HEK293 (cell line): ENCODE data around the gene DCTN1.
A peak's percentile ranks its signal among the peaks of the same experiment; 100 is the strongest.

Source experiments
- OSR2 ChIP-seq: fragments of 450-650 bp; formaldehyde crosslinking; IDR thresholded peaks from 2 replicates; pipeline ENCODE4 v1.5.1; 2016; ENCODE audit warnings: missing biosample characterization, missing genetic modification characterization
- PATZ1 ChIP-seq: fragments of 450-650 bp; formaldehyde crosslinking; IDR thresholded peaks from 2 replicates; pipeline ENCODE4 v1.5.1; 2016; ENCODE audit warnings: missing biosample characterization, missing genetic modification characterization
- PBX3 ChIP-seq: sonication (generic); formaldehyde crosslinking; IDR thresholded peaks from 2 replicates; pipeline ENCODE4 v1.8.1; 2022; ENCODE audit warnings: mild to moderate bottlenecking, moderate library complexity, missing genetic modification reagents
- REPIN1 ChIP-seq: fragments of 450-650 bp; formaldehyde crosslinking; IDR thresholded peaks from 2 replicates; pipeline ENCODE4 v1.5.1; 2017; ENCODE audit warnings: missing biosample characterization, missing genetic modification characterization, low read depth
- SCRT1 ChIP-seq: fragments of 450-650 bp; formaldehyde crosslinking; IDR thresholded peaks from 2 replicates; pipeline ENCODE4 v1.5.1; 2016; ENCODE audit warnings: missing biosample characterization, missing genetic modification characterization, borderline replicate concordance
- ZFP37 ChIP-seq: fragments of 450-650 bp; formaldehyde crosslinking; IDR thresholded peaks from 2 replicates; pipeline ENCODE4 v1.5.1; 2016; ENCODE audit warnings: missing biosample characterization, missing genetic modification characterization
- ZNF112 ChIP-seq: fragments of 450-650 bp; formaldehyde crosslinking; IDR thresholded peaks from 2 replicates; pipeline ENCODE4 v1.5.0; 2017; ENCODE audit warnings: missing biosample characterization, missing genetic modification characterization
- ZNF16 ChIP-seq: fragments of 450-650 bp; formaldehyde crosslinking; IDR thresholded peaks from 2 replicates; pipeline ENCODE4 v1.5.1; 2016; ENCODE audit warnings: low read depth, missing biosample characterization, missing genetic modification characterization
- ZNF221 ChIP-seq: fragments of 450-650 bp; formaldehyde crosslinking; IDR thresholded peaks from 2 replicates; pipeline ENCODE4 v1.5.1; 2017; ENCODE audit warnings: missing biosample characterization, missing genetic modification characterization, borderline replicate concordance
- ZNF362 ChIP-seq: fragments of 450-650 bp; formaldehyde crosslinking; IDR thresholded peaks from 2 replicates; pipeline ENCODE4 v1.5.1; 2016; ENCODE audit warnings: missing biosample characterization, missing genetic modification characterization
- ZNF366 ChIP-seq: fragments of 450-650 bp; formaldehyde crosslinking; conservative IDR thresholded peaks from 2 replicates; pipeline ENCODE4 v1.5.1; 2016; ENCODE audit warnings: missing biosample characterization, missing genetic modification characterization
- ZNF548 ChIP-seq: fragments of 450-650 bp; formaldehyde crosslinking; IDR thresholded peaks from 2 replicates; pipeline ENCODE4 v1.5.1; 2016; ENCODE audit warnings: missing biosample characterization, missing genetic modification characterization
- ZNF624 ChIP-seq: fragments of 450-650 bp; formaldehyde crosslinking; IDR thresholded peaks from 2 replicates; pipeline ENCODE4 v1.5.1; 2017; ENCODE audit warnings: missing biosample characterization, missing genetic modification characterization
- ZNF629 ChIP-seq: fragments of 450-650 bp; formaldehyde crosslinking; IDR thresholded peaks from 2 replicates; pipeline ENCODE4 v1.5.1; 2017; ENCODE audit warnings: missing biosample characterization, missing genetic modification characterization
- ZNF747 ChIP-seq: fragments of 450-650 bp; formaldehyde crosslinking; IDR thresholded peaks from 2 replicates; pipeline ENCODE4 v1.5.1; 2016; ENCODE audit warnings: missing biosample characterization, missing genetic modification characterization
- ZSCAN5A ChIP-seq: fragments of 450-650 bp; formaldehyde crosslinking; IDR thresholded peaks from 2 replicates; pipeline ENCODE4 v1.5.1; 2016; ENCODE audit warnings: missing biosample characterization, missing genetic modification characterization
- ZXDB ChIP-seq: fragments of 450-650 bp; formaldehyde crosslinking; IDR thresholded peaks from 2 replicates; pipeline ENCODE4 v1.5.1; 2016; ENCODE audit warnings: missing biosample characterization, missing genetic modification characterization
- TF ChIP-seq, protein P1 (sequence below): fragments of 450-650 bp; formaldehyde crosslinking; IDR thresholded peaks from 2 replicates; pipeline ENCODE4 v1.5.1; 2016; ENCODE audit warnings: missing biosample characterization, missing genetic modification characterization
- TF ChIP-seq, protein P2 (sequence below): fragments of 450-650 bp; formaldehyde crosslinking; IDR thresholded peaks from 2 replicates; pipeline ENCODE4 v1.5.1; 2016; ENCODE audit warnings: missing biosample characterization, missing genetic modification characterization
- TF ChIP-seq, protein P3 (sequence below): fragments of 450-650 bp; formaldehyde crosslinking; IDR thresholded peaks from 2 replicates; pipeline ENCODE4 v1.5.1; 2016; ENCODE audit warnings: missing biosample characterization, missing genetic modification characterization
- TF ChIP-seq, protein P4 (sequence below): IDR thresholded peaks from 2 replicates; pipeline ENCODE4 v1.6.1; 2011; ENCODE audit warnings: mild to moderate bottlenecking, low read depth, low read length, borderline replicate concordance

Gene DCTN1

DNA sequence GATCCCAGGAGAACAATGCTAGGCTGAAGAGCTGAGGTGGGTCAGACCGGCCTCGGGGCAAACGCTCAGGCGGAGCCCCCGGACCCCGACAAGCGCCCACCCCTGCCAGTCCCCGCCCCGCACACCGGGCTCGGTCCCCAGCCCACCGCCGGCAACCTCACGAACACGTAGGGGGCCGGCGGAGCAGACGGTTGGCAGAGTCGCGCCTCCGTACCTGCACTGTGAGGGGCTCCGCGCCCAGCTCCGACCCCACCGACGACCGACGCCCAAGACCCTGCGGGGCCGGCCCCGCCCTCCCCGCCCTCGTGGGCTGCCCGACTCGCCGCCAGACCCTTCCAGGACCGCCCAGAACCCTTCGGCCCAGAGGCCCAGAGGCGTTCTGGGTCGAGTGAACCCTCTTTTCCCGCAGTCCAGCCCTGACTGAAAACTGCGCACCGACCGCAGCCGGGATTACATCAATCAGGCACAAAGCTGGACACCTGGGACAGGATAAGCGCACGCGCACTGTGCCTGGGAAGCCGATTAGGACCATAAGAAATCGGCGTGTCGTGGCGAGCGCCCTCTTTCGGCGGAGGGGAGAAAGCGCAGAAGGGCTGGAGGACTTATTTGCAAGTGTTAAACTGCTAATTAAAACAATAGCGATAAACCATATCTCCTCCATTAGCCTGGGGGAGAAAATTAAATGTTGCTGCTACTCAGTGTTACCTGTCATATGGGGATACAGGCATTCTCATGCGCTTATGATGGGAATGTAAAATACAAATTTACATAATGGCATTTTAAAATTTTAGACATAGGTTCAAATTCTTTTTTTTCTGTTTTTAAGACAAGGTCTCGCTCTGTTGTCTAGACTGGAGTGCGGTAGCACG lies 11.7 kb upstream of the DCTN1 start (continued):
- TF ChIP-seq ZNF629 (tag by site-specific recombination) (0 out of 2 replicates have a peak, but pooled peaks have one; percentile 12), ZNF624 (tag by site-specific recombination) (no peak), PBX3 (CRISPR knock-in tag) (no peak), ZNF366 (no peak), ZNF16 (tag by site-specific recombination) (no peak), ZXDB (tag by site-specific recombination) (peak; percentile 49; the same call in 1 of the 2 replicates), ZNF548 (tag by site-specific recombination) (no peak), SCRT1 (tag by site-specific recombination) (no peak), ZSCAN5A (tag by site-specific recombination) (no peak), ZNF747 (tag by site-specific recombination) (no peak), OSR2 (tag by site-specific recombination) (no peak), ZNF221 (tag by site-specific recombination) (no peak), PATZ1 (tag by site-specific recombination) (peak; percentile 32; the same call in 1 of the 2 replicates), ZNF362 (tag by site-specific recombination) (no peak), ZNF112 (tag by site-specific recombination) (no peak), ZFP37 (tag by site-specific recombination) (no peak), REPIN1 (no peak)
- TF ChIP-seq, protein P1, sequence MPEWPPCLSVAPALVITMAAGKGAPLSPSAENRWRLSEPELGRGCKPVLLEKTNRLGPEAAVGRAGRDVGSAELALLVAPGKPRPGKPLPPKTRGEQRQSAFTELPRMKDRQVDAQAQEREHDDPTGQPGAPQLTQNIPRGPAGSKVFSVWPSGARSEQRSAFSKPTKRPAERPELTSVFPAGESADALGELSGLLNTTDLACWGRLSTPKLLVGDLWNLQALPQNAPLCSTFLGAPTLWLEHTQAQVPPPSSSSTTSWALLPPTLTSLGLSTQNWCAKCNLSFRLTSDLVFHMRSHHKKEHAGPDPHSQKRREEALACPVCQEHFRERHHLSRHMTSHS (tag by site-specific recombination) = no peak
- TF ChIP-seq, protein P2, sequence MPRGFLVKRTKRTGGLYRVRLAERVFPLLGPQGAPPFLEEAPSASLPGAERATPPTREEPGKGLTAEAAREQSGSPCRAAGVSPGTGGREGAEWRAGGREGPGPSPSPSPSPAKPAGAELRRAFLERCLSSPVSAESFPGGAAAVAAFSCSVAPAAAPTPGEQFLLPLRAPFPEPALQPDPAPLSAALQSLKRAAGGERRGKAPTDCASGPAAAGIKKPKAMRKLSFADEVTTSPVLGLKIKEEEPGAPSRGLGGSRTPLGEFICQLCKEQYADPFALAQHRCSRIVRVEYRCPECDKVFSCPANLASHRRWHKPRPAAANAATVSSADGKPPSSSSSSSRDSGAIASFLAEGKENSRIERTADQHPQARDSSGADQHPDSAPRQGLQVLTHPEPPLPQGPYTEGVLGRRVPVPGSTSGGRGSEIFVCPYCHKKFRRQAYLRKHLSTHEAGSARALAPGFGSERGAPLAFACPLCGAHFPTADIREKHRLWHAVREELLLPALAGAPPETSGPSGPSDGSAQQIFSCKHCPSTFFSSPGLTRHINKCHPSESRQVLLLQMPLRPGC (tag by site-specific recombination) = no peak
- TF ChIP-seq, protein P3, sequence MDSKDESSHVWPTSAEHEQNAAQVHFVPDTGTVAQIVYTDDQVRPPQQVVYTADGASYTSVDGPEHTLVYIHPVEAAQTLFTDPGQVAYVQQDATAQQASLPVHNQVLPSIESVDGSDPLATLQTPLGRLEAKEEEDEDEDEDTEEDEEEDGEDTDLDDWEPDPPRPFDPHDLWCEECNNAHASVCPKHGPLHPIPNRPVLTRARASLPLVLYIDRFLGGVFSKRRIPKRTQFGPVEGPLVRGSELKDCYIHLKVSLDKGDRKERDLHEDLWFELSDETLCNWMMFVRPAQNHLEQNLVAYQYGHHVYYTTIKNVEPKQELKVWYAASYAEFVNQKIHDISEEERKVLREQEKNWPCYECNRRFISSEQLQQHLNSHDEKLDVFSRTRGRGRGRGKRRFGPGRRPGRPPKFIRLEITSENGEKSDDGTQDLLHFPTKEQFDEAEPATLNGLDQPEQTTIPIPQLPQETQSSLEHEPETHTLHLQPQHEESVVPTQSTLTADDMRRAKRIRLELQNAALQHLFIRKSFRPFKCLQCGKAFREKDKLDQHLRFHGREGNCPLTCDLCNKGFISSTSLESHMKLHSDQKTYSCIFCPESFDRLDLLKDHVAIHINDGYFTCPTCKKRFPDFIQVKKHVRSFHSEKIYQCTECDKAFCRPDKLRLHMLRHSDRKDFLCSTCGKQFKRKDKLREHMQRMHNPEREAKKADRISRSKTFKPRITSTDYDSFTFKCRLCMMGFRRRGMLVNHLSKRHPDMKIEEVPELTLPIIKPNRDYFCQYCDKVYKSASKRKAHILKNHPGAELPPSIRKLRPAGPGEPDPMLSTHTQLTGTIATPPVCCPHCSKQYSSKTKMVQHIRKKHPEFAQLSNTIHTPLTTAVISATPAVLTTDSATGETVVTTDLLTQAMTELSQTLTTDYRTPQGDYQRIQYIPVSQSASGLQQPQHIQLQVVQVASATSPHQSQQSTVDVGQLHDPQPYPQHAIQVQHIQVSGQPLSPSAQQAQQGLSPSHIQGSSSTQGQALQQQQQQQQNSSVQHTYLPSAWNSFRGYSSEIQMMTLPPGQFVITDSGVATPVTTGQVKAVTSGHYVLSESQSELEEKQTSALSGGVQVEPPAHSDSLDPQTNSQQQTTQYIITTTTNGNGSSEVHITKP = no peak; the same call in 1 of the 2 replicates
- TF ChIP-seq, protein P4, sequence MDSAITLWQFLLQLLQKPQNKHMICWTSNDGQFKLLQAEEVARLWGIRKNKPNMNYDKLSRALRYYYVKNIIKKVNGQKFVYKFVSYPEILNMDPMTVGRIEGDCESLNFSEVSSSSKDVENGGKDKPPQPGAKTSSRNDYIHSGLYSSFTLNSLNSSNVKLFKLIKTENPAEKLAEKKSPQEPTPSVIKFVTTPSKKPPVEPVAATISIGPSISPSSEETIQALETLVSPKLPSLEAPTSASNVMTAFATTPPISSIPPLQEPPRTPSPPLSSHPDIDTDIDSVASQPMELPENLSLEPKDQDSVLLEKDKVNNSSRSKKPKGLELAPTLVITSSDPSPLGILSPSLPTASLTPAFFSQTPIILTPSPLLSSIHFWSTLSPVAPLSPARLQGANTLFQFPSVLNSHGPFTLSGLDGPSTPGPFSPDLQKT = no peak
